ENCODE data around the gene NTM.

The NTM gene

DNA sequence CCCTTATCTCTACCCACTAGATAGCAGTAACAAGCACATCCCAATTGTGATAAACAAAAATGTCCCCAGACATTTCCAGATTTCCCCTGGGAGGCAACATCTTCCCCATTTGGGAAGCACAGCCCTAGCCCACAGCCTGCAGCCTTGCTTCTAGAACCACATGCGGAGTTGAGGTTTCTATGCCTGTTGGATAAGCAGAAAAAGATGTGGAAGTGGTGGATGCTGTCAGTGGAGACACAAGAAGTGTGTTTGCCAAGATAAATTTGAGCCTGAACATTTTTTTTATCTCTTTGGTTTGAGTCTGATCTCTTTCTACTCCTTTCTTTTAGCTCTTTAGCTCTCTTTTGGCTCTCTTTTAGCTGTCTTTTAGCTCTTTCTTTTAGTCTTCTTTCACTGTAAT is 884.5 kb downstream of the NTM start:
- no peaks in the 10 kb centered on the region for H3K9me3 Mint-ChIP-seq
- no peaks in the 10 kb centered on the region for H3K27me3 Mint-ChIP-seq
- H3K36me3 Mint-ChIP-seq (ENCODE audit: low read depth), result no peaks in the 10 kb centered on the region
- H3K27ac Mint-ChIP-seq, result no peak overlapping the region
- H3K4me1 Mint-ChIP-seq, result no peaks in the 10 kb centered on the region
- no peak overlapping the region for H3K4me3 Mint-ChIP-seq
- DNase-seq (no peak), ATAC-seq (no peak)

DNA sequence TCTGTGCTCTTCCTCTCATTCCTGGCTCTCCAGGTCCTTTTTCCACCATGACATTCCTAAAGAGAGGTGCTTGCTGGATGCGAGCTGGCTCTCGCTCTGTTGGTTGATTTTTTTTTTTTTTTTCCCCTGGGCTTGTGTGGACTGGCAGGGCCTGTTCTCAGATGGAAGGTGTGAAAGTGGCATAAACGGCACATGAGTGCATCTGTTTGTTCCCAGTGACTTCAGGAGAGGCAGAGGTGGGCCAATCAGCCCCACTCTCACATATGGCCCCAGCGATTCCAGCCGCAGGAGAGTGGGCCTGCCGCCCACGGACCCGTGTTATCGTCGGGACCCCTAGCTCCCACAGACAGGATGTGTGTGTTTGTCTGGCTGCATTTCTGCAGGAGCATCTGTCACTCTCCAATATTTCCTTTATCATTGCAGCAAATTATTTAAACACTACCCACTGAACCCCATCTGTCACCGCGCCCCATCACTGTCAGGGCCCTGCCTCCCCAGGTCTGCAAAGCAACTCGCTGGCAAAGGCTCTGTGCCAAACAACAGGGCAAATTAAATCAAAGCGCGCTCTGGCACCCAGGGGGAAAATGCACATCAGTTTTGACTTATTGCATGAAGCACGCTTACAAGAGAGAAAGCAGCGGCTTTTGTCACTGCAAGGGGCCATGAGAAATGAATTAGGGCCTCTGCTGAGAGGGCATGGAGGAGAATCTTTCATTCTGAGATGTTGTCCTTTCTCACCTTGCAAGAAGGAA is 886.3 kb downstream of the NTM start:
- no peak for ATAC-seq
- no peaks in the 10 kb centered on the region for H3K4me1 Mint-ChIP-seq
- no peak overlapping the region for H3K27ac Mint-ChIP-seq
- no peaks in the 10 kb centered on the region for H3K9me3 Mint-ChIP-seq
- H3K36me3 Mint-ChIP-seq (ENCODE audit: low read depth), result no peaks in the 10 kb centered on the region
- no peaks in the 10 kb centered on the region for H3K27me3 Mint-ChIP-seq
- DNase-seq, result no peak
- H3K4me3 Mint-ChIP-seq, result no peak overlapping the region

DNA sequence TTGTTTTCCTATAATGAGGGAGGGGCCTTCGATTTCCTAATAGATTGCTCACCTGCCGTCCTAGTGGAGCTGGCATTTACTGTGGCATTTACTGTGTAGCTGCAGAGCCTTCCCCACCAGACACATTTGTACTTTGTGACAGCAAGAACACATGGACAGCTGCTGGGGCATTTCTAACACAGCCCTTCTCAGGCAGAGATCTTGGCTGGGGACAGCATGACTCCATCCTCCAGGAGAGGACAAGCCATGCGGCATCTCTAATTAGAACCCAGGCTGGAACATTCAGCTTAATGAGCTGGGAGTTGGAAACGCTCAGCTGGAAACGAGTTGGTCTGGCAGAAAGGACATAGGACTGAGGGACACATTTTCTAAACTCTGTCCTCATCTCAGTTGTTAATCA is 887.5 kb downstream of the NTM start:
- no peak for ATAC-seq
- no peak for DNase-seq
- Mint-ChIP-seq H3K4me1 (no peaks in the 10 kb centered on the region), H3K4me3 (no peak overlapping the region), H3K36me3 (ENCODE audit: low read depth) (no peaks in the 10 kb centered on the region), H3K9me3 (no peaks in the 10 kb centered on the region), H3K27ac (no peak overlapping the region), H3K27me3 (no peaks in the 10 kb centered on the region)

DNA sequence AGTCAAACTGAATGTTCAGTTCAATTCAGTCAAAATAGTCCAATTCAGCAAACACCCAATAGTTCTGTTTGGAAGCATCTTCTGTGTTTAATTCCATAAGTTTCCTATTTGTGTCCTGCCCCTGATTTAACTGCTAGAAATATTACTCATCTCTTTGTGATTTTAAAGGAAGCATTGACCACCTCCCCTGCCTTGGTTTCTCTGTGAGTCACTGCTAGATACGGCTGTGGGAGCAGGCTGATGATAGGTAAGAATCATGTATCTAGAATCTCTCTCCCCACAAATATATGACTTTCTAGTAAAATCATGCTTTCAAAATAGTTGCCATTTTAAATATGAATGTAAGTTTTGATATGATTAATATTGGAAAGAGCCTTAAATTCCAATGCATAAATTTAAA is 888.5 kb downstream of the NTM start:
- Mint-ChIP-seq H3K4me1 (no peaks in the 10 kb centered on the region), H3K9me3 (no peaks in the 10 kb centered on the region), H3K27me3 (no peaks in the 10 kb centered on the region), H3K27ac (no peak overlapping the region), H3K4me3 (no peak overlapping the region), H3K36me3 (ENCODE audit: low read depth) (no peaks in the 10 kb centered on the region)
- ATAC-seq, result no peak
- DNase-seq, result no peak

DNA sequence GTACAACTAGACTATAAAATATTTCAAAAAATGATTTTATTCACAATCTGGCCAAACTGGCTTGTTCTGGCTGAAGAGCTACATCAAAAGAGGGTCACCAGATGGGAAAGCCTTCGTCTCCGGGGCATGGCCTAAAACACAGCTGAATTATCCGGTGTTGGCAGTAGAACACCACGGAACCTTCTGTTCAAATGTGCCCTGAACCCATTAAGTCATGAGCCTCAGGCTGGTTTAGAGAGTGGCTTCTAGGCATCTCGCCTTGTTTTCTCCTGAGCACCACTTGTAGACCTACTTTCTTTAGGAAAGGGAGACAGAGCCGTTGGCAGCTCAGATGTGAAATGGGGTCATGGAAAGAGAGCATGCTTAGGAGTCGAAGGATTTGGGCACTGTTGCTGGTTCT is 890.2 kb downstream of the NTM start:
- H3K27me3 Mint-ChIP-seq, result no peaks in the 10 kb centered on the region
- H3K36me3 Mint-ChIP-seq (ENCODE audit: low read depth), result no peaks in the 10 kb centered on the region
- no peak overlapping the region for H3K4me3 Mint-ChIP-seq
- DNase-seq (no peak), ATAC-seq (no peak)
- H3K27ac Mint-ChIP-seq, result no peak overlapping the region
- no peaks in the 10 kb centered on the region for H3K9me3 Mint-ChIP-seq
- H3K4me1 Mint-ChIP-seq, result no peaks in the 10 kb centered on the region

DNA sequence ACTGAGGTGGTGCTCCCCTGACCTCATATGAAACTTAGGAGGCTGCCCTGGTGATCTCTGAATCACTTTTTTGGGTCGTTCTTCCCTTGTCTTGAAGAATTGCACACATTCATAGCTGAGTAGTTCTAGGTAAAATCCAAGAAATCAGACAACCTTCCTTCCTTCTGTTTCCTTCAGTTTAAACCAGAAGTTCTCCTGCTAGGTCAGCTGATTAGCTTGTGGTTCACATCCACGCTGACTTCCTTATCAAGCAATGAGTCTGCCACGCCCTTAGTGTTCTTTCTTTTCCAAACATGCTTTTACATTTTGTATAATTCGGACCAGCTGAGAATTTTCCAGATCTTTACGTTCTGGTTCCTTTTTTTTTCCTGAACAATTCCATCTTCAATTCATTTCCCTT is 892.8 kb downstream of the NTM start:
- H3K36me3 Mint-ChIP-seq (ENCODE audit: low read depth), result no peaks in the 10 kb centered on the region
- H3K27ac Mint-ChIP-seq, result no peak overlapping the region
- ATAC-seq (no peak), DNase-seq (no peak)
- H3K4me3 Mint-ChIP-seq, result no peak overlapping the region
- no peaks in the 10 kb centered on the region for H3K27me3 Mint-ChIP-seq
- no peaks in the 10 kb centered on the region for H3K4me1 Mint-ChIP-seq
- no peaks in the 10 kb centered on the region for H3K9me3 Mint-ChIP-seq

DNA sequence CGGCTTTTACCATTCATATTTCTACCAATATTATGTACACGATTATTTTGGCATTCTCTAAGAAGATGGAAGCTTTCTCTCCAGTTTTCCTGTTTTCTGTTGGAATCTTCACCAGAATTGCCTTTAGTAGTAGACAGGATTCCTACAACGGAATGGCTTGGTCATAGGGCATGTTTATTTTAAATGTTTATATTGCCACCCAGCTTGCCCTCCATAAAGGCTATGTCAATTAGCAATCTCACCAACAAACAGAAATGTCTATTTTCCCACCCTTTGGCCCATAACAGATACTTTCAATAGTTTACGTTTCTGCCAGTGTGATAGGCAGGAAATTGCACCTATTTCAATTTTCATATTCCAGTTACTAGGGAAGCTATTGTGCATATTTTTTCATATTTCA is 893.5 kb downstream of the NTM start:
- Mint-ChIP-seq H3K27ac (no peak overlapping the region), H3K36me3 (ENCODE audit: low read depth) (no peaks in the 10 kb centered on the region), H3K9me3 (no peaks in the 10 kb centered on the region), H3K4me3 (no peak overlapping the region), H3K27me3 (no peaks in the 10 kb centered on the region), H3K4me1 (no peaks in the 10 kb centered on the region)
- no peak for DNase-seq
- no peak for ATAC-seq

DNA sequence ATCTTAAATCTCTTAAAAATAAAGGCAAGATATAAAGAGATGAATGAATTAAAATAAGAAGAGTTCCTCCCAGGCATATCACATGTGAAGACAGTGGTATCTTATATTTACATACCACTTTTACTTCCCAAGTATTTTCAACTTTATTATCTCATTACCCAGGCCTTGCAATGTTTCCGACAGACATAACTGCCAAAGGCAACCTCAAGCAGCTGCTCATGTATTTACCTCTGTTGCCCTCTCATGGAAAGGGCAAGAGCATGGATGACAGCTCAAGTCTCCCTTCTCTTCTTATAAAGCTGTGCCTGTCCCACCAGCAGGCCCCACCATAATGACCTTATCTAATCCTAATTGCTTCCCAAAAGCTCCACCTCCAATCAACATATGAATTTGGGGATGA is 894.2 kb downstream of the NTM start:
- Mint-ChIP-seq H3K27ac (no peak overlapping the region), H3K4me1 (no peaks in the 10 kb centered on the region), H3K9me3 (no peaks in the 10 kb centered on the region), H3K36me3 (ENCODE audit: low read depth) (no peaks in the 10 kb centered on the region), H3K4me3 (no peak overlapping the region), H3K27me3 (no peaks in the 10 kb centered on the region)
- no peak for DNase-seq
- ATAC-seq, result no peak

DNA sequence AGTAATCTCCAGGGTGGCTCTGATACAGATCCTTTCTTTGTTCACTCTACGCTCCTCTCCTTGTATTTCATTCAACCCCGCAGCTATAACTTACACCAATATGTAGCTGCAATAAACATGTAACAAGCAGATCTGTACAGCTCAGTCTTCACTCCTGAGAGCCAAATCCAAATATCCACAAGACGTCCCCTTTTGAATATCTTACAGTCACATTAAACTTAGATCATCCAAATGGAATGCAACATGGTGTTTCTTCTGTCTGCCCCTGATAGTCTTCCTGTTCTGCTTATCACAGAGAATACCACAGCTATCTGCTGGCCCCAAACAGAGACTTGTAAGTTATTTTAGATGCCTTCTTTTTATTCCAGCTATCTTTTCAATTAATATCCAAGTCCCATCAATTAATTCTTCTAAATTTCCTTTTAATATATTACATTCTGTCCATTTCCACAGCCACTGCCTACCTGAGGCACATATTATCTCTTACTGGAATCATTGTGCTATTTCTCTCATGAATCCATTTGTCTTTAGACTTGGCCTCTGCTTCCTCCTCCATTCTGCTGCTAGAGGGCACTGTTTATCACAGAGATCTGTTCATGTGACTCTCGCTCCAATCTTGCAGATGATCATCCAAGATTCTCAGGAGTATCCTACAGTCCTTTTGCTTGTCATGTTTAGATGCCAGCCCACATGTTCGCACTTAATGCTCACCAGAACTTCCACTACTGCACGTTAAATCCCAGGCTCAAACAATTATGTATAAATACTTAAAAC is 908.6 kb downstream of the NTM start:
- no peak overlapping the region for H3K27ac Mint-ChIP-seq
- ATAC-seq (no peak), DNase-seq (no peak)
- H3K4me1 Mint-ChIP-seq, result no peaks in the 10 kb centered on the region
- no peak overlapping the region for H3K4me3 Mint-ChIP-seq
- no peaks in the 10 kb centered on the region for H3K36me3 Mint-ChIP-seq (ENCODE audit: low read depth)
- H3K9me3 Mint-ChIP-seq, result no peaks in the 10 kb centered on the region
- no peaks in the 10 kb centered on the region for H3K27me3 Mint-ChIP-seq

DNA sequence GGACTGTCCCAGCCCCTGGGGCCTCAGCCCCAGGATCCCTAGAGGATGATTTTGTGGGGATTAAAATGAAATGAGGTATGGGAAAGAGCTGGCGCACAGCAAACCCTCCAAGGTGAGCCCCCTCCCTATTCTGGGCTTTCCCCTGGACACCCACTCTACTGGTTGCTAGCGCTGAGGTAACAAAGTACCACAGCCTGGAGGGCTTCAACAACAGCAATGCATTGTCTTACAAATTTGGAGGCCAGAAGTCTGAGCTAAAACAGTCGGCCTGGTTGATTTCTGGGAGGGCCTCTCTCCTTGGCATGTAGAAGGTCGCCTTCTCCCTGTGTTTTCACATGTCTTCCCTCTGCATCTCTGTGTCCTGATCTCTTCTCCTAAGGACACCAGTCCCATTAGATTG is 913.6 kb downstream of the NTM start:
- no peak overlapping the region for H3K4me3 Mint-ChIP-seq
- no peaks in the 10 kb centered on the region for H3K36me3 Mint-ChIP-seq (ENCODE audit: low read depth)
- DNase-seq, result no peak

DNA sequence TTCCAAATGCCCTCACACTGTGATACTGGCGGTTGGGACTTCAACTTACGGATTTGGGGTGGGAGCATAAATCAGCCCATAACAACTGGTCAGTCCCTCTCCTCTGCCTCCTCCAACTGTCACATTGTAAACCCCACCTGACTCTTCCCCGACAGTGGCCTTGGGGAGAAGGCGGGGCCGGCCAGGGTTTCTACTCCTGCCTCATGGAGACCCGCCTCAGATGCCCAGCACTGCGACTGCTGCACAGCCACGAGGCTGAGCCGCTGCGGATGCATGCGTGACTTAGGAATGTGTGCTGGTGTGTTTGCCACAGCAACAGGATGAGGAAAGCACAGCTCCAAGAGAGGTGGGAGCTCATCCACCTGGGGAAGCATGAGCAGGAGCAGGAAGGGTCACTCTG is 914.2 kb downstream of the NTM start:
- H3K4me3 Mint-ChIP-seq, result no peak overlapping the region
- no peaks in the 10 kb centered on the region for H3K9me3 Mint-ChIP-seq
- H3K4me1 Mint-ChIP-seq, result no peaks in the 10 kb centered on the region
- H3K36me3 Mint-ChIP-seq (ENCODE audit: low read depth), result no peaks in the 10 kb centered on the region
- no peaks in the 10 kb centered on the region for H3K27me3 Mint-ChIP-seq
- H3K27ac Mint-ChIP-seq, result no peak overlapping the region
- DNase-seq (no peak), ATAC-seq (no peak)

More for the DNA sequence above, 913.6 kb downstream of the NTM start:
- Mint-ChIP-seq H3K4me1 (no peaks in the 10 kb centered on the region), H3K27me3 (no peaks in the 10 kb centered on the region), H3K9me3 (no peaks in the 10 kb centered on the region), H3K27ac (no peak overlapping the region)
- ATAC-seq, result no peak

DNA sequence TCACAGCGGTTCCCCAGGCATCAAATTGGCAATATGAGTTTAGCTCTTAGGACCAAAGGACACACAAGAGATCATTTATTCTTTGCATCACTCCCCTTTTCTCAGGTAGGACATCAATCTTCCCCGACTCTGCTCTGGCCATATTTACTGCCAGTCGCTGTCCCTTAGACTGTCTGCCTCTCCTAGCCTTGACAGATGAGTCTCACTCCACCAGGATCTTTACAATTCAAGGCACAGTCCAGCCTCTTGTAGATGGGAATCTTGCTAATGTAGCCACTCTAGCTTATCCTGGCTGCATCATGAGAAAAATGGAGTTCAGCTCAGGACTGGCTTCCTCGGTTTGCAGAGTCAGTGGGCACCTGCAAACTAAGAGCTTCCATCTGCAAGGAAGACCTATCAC is 915.2 kb downstream of the NTM start:
- Mint-ChIP-seq H3K27me3 (no peaks in the 10 kb centered on the region), H3K9me3 (no peaks in the 10 kb centered on the region), H3K4me3 (no peak overlapping the region), H3K27ac (no peak overlapping the region), H3K4me1 (no peaks in the 10 kb centered on the region), H3K36me3 (ENCODE audit: low read depth) (no peaks in the 10 kb centered on the region)
- DNase-seq (no peak), ATAC-seq (no peak)

DNA sequence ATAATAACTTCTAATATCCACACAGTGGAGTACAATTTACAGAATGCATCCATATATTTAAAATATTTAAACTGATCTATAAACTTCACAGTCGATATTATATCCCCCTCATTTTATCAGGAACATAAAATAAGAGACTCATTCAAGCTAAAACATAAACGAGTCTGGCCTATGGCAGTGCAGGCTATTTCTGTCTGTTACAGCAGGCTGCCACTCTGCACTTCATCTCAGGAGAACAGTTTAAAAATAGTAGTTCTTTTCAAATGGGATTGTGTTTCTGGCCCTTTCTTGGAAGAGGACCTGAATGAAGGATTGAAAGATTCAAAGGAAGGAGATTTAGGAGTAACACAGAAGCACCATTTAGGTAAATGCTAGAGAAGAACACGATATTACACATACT is 915.7 kb downstream of the NTM start:
- H3K27me3 Mint-ChIP-seq, result no peaks in the 10 kb centered on the region
- no peak overlapping the region for H3K27ac Mint-ChIP-seq
- H3K9me3 Mint-ChIP-seq, result no peaks in the 10 kb centered on the region
- DNase-seq (no peak), ATAC-seq (no peak)
- H3K4me1 Mint-ChIP-seq, result no peaks in the 10 kb centered on the region
- no peak overlapping the region for H3K4me3 Mint-ChIP-seq
- no peaks in the 10 kb centered on the region for H3K36me3 Mint-ChIP-seq (ENCODE audit: low read depth)

DNA sequence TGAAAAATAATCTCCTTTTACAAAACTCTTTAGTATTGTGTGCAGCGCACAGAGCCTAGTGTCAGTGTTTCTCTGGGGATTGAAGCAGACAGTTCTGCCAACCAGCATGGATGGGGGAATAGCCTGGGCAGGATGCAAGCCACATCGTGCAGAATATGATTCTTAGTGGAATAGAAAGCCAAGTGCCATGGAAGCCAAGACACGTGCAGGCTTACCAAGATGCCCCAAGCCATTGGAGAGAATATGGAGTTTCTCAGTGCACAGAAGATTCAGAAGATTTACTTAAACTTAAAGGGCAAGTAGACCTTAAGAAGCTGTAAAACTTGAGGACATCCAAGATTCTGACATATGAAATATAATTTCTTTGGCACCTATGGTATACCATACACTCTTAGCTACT is 917.6 kb downstream of the NTM start:
- no peaks in the 10 kb centered on the region for H3K4me1 Mint-ChIP-seq
- no peaks in the 10 kb centered on the region for H3K9me3 Mint-ChIP-seq
- H3K4me3 Mint-ChIP-seq, result no peak overlapping the region
- H3K27ac Mint-ChIP-seq, result no peak overlapping the region
- ATAC-seq (no peak), DNase-seq (no peak)
- peaks cover 5% of the 10 kb centered on the region for H3K27me3 Mint-ChIP-seq
- no peaks in the 10 kb centered on the region for H3K36me3 Mint-ChIP-seq (ENCODE audit: low read depth)

DNA sequence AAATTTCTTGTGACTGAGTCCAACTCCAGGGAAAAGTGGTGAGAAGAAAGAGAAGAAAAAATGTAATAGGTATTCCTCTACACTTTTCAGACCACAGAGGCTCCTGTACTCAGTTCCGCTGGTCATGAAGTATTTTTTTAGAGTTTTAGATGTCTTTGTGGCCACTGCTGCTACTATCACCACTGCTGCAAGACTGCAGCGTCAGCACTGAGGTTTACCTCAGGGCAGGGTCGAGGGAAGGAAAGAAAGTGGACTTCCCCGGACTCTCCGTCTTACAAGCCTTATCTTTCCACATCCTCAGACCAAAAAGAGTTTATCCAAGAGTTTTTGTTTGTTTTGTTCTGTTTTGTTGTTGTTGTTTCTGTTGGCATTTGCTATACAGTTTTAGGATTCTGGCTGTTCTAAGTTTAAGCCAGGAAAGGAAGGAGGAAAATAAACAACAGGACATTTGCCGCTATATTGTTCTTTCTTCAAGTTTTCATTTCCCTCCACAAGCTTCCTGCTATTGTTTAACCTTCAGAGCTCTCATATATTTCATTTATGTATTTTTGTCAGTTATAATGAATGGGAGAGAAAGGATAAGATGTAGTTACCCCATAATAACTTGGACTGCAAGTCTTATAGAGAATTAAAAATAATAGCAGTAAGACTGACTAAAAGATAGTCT is 919.3 kb downstream of the NTM start:
- Mint-ChIP-seq H3K9me3 (no peaks in the 10 kb centered on the region), H3K27ac (no peak overlapping the region), H3K27me3 (peaks cover 5% of the 10 kb centered on the region), H3K4me1 (no peaks in the 10 kb centered on the region), H3K36me3 (ENCODE audit: low read depth) (no peaks in the 10 kb centered on the region), H3K4me3 (no peak overlapping the region)
- DNase-seq (no peak), ATAC-seq (no peak)

All from activated naive CD8-positive, alpha-beta T cell treated with anti-CD3 and anti-CD28 coated beads, Interleukin-2, amount 50 U/mL, for 24 hours (primary cell).